B cell (primary cell): ENCODE results near the gene NTM. TPM values are rescaled to one million over a fixed set of nuclear protein-coding genes. Genes with fewer than 3 reads are reported as not detected.

ENCODE experiments used
- ATAC-seq: fragments of 200-7000 bp; cut with Tn5 transposase; one replicate; pipeline ENCODE4 v1.10.0; 2021; ENCODE audit warnings: low read depth, mild to moderate bottlenecking, moderate number of reproducible peaks, moderate library complexity
- CTCF ChIA-PET: fragments of 350-600 bp; sonication (Branson Sonifier 250); formaldehyde crosslinking; loops from one replicate; lab custom pipeline; 2021; ENCODE audit warnings: antibody characterized with exemption, inconsistent platforms; lab: Charles Lee
- POLR2A ChIA-PET: fragments of 350-600 bp; sonication (Branson Sonifier 250); formaldehyde crosslinking; loops from one replicate; lab custom pipeline; 2021; ENCODE audit warnings: antibody characterized with exemption; lab: Charles Lee
- DNase-seq: peaks from one replicate; pipeline ENCODE4 v3.0.0; 2013
- H2AFZ ChIP-seq: 2 replicates; pipeline ENCODE4 v1.6.1; 2012; ENCODE audit warnings: mild to moderate bottlenecking, low read depth, low read length; ENCODE audit not compliant: insufficient read depth, poor library complexity, severe bottlenecking
- H3K27ac ChIP-seq, 2 donors: 1 replicate in 1 of 2; 2 replicates in 1 of 2; pipeline ENCODE4 v1.5.1; 2012 to 2013; ENCODE audit warnings: low read length in 2 of 2, mild to moderate bottlenecking in 2 of 2, moderate library complexity in 1 of 2
- H3K27me3 ChIP-seq, 4 experiments: fragments of 200-600 bp in 1 of 4; sonication (generic) in 1 of 4; replicated peaks in 1 of 4; 1 replicate in 2 of 4; 2 replicates in 2 of 4; pipeline versions ENCODE4 v1.6.1 to v1.7.0; 2013 to 2016; ENCODE audit warnings: low read length in 3 of 4, mild to moderate bottlenecking in 2 of 4, mixed read lengths in 1 of 4, moderate library complexity in 1 of 4; ENCODE audit not compliant: insufficient read depth in 4 of 4, control insufficient read depth in 3 of 4; ENCODE audit errors: control extremely low read depth in 1 of 4
- H3K36me3 ChIP-seq, 2 experiments: replicated peaks in 1 of 2; 1 replicate in 1 of 2; 2 replicates in 1 of 2; pipeline versions ENCODE4 v1.6.1 to v1.7.1; 2013; ENCODE audit warnings: low read length in 1 of 2; ENCODE audit not compliant: insufficient read depth in 2 of 2, control insufficient read depth in 1 of 2; ENCODE audit errors: control extremely low read depth in 1 of 2, extremely low read depth in 1 of 2
- H3K4me1 ChIP-seq, 2 donors: fragments of 200-600 bp in 1 of 2; sonication (generic) in 1 of 2; 1 replicate in 1 of 2; 2 replicates in 1 of 2; pipeline versions ENCODE4 v1.5.1 to v1.6.1; 2013 to 2017; ENCODE audit warnings: low read length in 2 of 2; ENCODE audit not compliant: control insufficient read depth in 2 of 2, insufficient read depth in 2 of 2
- H3K4me2 ChIP-seq: replicated peaks from 2 replicates; pipeline ENCODE3; 2012; ENCODE audit warnings: mild to moderate bottlenecking, low read depth, low read length; ENCODE audit not compliant: poor library complexity, severe bottlenecking
- H3K4me3 ChIP-seq, 5 experiments: fragments of 200-600 bp in 1 of 5; sonication (generic) in 1 of 5; 1 replicate in 3 of 5; 2 replicates in 2 of 5; pipeline versions ENCODE4 v1.5.1 to v1.7.0; 2011 to 2016; ENCODE audit warnings: low read length in 4 of 5, mild to moderate bottlenecking in 4 of 5, low read depth in 2 of 5, control low read depth in 1 of 5, moderate library complexity in 1 of 5; ENCODE audit not compliant: insufficient read depth in 1 of 5; ENCODE audit errors: control extremely low read depth in 1 of 5, extremely low read depth in 1 of 5
- H3K79me2 ChIP-seq: fragments of 200-600 bp; sonication (generic); one replicate; pipeline ENCODE4 v1.6.0; 2016; ENCODE audit warnings: low read length; ENCODE audit not compliant: control insufficient read depth, insufficient read depth
- H3K9ac ChIP-seq: fragments of 200-600 bp; sonication (generic); 2 replicates; pipeline ENCODE4 v1.6.1; 2017; ENCODE audit warnings: mild to moderate bottlenecking, low read length, moderate library complexity
- H3K9me3 ChIP-seq, 3 donors: one replicate each; pipeline versions ENCODE4 v1.6.1 to v1.7.1; 2013; ENCODE audit warnings: low read length in 2 of 3; ENCODE audit not compliant: control insufficient read depth in 2 of 3, insufficient read depth in 1 of 3; ENCODE audit errors: control extremely low read depth in 1 of 3
- H4K20me1 ChIP-seq: 2 replicates; pipeline ENCODE4 v1.6.0; 2012; ENCODE audit warnings: mild to moderate bottlenecking, low read length; ENCODE audit not compliant: insufficient read depth, control insufficient read depth, poor library complexity, severe bottlenecking
- H3K27ac Mint-ChIP-seq: one replicate; pipeline ENCODE4 v1.8.0; 2021; ENCODE audit warnings: mixed read lengths
- H3K27me3 Mint-ChIP-seq: one replicate; pipeline ENCODE4 v1.8.0; 2021; ENCODE audit warnings: mixed read lengths
- H3K4me1 Mint-ChIP-seq: one replicate; pipeline ENCODE4 v1.8.0; 2021; ENCODE audit warnings: mixed read lengths
- H3K4me3 Mint-ChIP-seq: one replicate; pipeline ENCODE4 v1.8.0; 2021; ENCODE audit warnings: mixed read lengths
- H3K9me3 Mint-ChIP-seq: one replicate; pipeline ENCODE4 v1.8.0; 2022; ENCODE audit warnings: mixed read lengths; ENCODE audit not compliant: insufficient read depth
- EZH2 ChIP-seq: IDR thresholded peaks from 2 replicates; pipeline ENCODE4 v1.6.1; 2012; ENCODE audit warnings: borderline replicate concordance, low read depth, mild to moderate bottlenecking, moderate library complexity, low read length; ENCODE audit not compliant: insufficient read depth, poor library complexity, severe bottlenecking
- WGBS: methylation state at CpG from one replicate; pipeline ENCODE4 v1.1.5; 2013; ENCODE audit warnings: missing lambda C conversion rate; ENCODE audit not compliant: insufficient coverage; 5-methylcytosine and 5-hydroxymethylcytosine counted together
- intact Hi-C: fragments of 100-400 bp; cut with micrococcal nuclease; formaldehyde crosslinking; loops from one replicate; pipeline ENCODE4 v1.10.0; 2022
- polyA plus RNA-seq: library from polyadenylated mRNA; depleted of rRNA; stranded (reverse); fragments of >200 nt; gene quantifications from 2 replicates; pipeline ENCODE4 v1.2.3, GENCODE V29; 2012
- total RNA-seq, 2 donors: library from RNA; stranded (reverse); fragments of 120-200 nt in 1 of 2; gene quantifications; 1 replicate in 1 of 2; 2 replicates in 1 of 2; pipeline versions ENCODE4 v1.2.3 to v1.2.4, GENCODE V29; 2013 to 2022
- TF ChIP-seq, protein P1 (sequence below): fragments of 200-600 bp; IDR thresholded peaks from one replicate; pipeline ENCODE4 v1.8.0; 2022; ENCODE audit warnings: antibody characterized with exemption, mild to moderate bottlenecking

The NTM gene
- total and polyA plus RNA-seq, 2 donors (not counting 1 experiment from before 2014, with no cell fraction given) = not detected

GRCh38 chr11:131430473-131431208 lies 60.2 kb downstream of the NTM start:
- TF ChIP-seq, protein P1, sequence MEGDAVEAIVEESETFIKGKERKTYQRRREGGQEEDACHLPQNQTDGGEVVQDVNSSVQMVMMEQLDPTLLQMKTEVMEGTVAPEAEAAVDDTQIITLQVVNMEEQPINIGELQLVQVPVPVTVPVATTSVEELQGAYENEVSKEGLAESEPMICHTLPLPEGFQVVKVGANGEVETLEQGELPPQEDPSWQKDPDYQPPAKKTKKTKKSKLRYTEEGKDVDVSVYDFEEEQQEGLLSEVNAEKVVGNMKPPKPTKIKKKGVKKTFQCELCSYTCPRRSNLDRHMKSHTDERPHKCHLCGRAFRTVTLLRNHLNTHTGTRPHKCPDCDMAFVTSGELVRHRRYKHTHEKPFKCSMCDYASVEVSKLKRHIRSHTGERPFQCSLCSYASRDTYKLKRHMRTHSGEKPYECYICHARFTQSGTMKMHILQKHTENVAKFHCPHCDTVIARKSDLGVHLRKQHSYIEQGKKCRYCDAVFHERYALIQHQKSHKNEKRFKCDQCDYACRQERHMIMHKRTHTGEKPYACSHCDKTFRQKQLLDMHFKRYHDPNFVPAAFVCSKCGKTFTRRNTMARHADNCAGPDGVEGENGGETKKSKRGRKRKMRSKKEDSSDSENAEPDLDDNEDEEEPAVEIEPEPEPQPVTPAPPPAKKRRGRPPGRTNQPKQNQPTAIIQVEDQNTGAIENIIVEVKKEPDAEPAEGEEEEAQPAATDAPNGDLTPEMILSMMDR = no peak
- TF ChIP-seq EZH2 = no peak
- 60% methylated on average over 6 of the region's 11 CpGs for WGBS

GRCh38 chr11:131441051-131441810 lies 70.8 kb downstream of the NTM start:
- Histone ChIP-seq H3K9me3 (peaks cover 0 to 9% (median 0%) of the 10 kb centered on the region in 3 donors), H3K27me3 (no peaks in the 10 kb centered on the region), H2AFZ (no peak overlapping the region), H3K9ac (no peak overlapping the region), H3K36me3 (no peaks in the 10 kb centered on the region), H4K20me1 (no peaks in the 10 kb centered on the region), H3K79me2 (no peaks in the 10 kb centered on the region), H3K4me2 (no peak overlapping the region), H3K27ac (no peak overlapping the region), H3K4me1 (no peaks in the 10 kb centered on the region), H3K4me3 (no peak overlapping the region)
- TF ChIP-seq, protein P1 = no peak
- no peak for TF ChIP-seq EZH2
- 83% methylated on average over 2 of the region's 5 CpGs for WGBS
- POLR2A ChIA-PET = no interaction called here
- Mint-ChIP-seq H3K9me3 (peaks cover 2% of the 10 kb centered on the region), H3K27ac (no peak overlapping the region), H3K27me3 (no peaks in the 10 kb centered on the region), H3K4me3 (no peak overlapping the region), H3K4me1 (no peaks in the 10 kb centered on the region)
- intact Hi-C loops = no loop called here
- CTCF ChIA-PET = no interaction called here
- DNase-seq (no peak), ATAC-seq (no peak)

More at GRCh38 chr11:131430473-131431208, 60.2 kb downstream of the NTM start:
- Histone ChIP-seq H4K20me1 (no peaks in the 10 kb centered on the region), H3K27me3 (no peaks in the 10 kb centered on the region), H2AFZ (no peak overlapping the region), H3K36me3 (no peaks in the 10 kb centered on the region), H3K27ac (no peak overlapping the region), H3K9me3 (no peaks in the 10 kb centered on the region), H3K9ac (no peak overlapping the region), H3K79me2 (no peaks in the 10 kb centered on the region), H3K4me1 (no peaks in the 10 kb centered on the region), H3K4me2 (no peak overlapping the region), H3K4me3 (no peak overlapping the region)
- no peak overlapping the region for H3K27ac Mint-ChIP-seq
- peaks cover 3% of the 10 kb centered on the region for H3K9me3 Mint-ChIP-seq
- DNase-seq (no peak), ATAC-seq (no peak)
- H3K27me3 Mint-ChIP-seq = no peaks in the 10 kb centered on the region
- ChIA-PET POLR2A (no interaction called here), CTCF (no interaction called here)
- H3K4me3 Mint-ChIP-seq = no peak overlapping the region
- intact Hi-C loops = no loop called here
- H3K4me1 Mint-ChIP-seq = no peaks in the 10 kb centered on the region
